ENCODE data around the gene DRD3. TPM values are rescaled to one million over a fixed set of nuclear protein-coding genes. Genes with fewer than 3 reads are reported as not detected.

DRD3 gene
- total and polyA plus RNA-seq, 2 of the 8 experiments (the other 6 are each of a cell fraction or from before 2014, with no cell fraction given), result 0.32 to 1.3 TPM

GRCh38 chr3:114155370-114155821 lies 23.5 kb downstream of the DRD3 start (continued):
- TF ChIP-seq SIRT6 (IDR thresholded peaks at IDR 0.05; ENCODE audit: low read length) (no peak), TCF12 (IDR thresholded peaks at IDR 0.05; ENCODE audit: low read depth, low read length) (no peak), JUND (IDR thresholded peaks at IDR 0.05; ENCODE audit: low read length) (no peak), HDAC6 (IDR thresholded peaks at IDR 0.05; ENCODE audit: low read depth, low read length) (no peak), EGR1 (IDR thresholded peaks at IDR 0.05; ENCODE audit: borderline replicate concordance, low read depth, low read length) (no peak), CHD7 (IDR thresholded peaks at IDR 0.05; ENCODE audit: insufficient replicate concordance, low read length) (peak; percentile 28), E2F6 (IDR thresholded peaks at IDR 0.05) (peak; percentile 64; the same call in 1 of the 2 replicates), CTCF (IDR thresholded peaks at IDR 0.05; ENCODE audit: control extremely low read depth in 1 of 3, insufficient read depth in 1 of 3, low read depth in 1 of 3, low read length in 3 of 3) (peak; percentile 56 to 99 (median 84))
